Kidney epithelial cell (primary cell): ENCODE data around the gene TFB1M. TPM values are rescaled to one million over a fixed set of nuclear protein-coding genes. Genes with fewer than 3 reads are reported as not detected.

Source experiments
- DNase-seq: peaks from one replicate; pipeline ENCODE4 v3.0.0-alpha.2; 2010; ENCODE audit warnings: low read depth
- H3K27me3 ChIP-seq: 2 replicates; pipeline ENCODE4 v1.6.0; 2011; ENCODE audit warnings: low read length; ENCODE audit not compliant: control insufficient read depth, insufficient read depth
- H3K36me3 ChIP-seq: 2 replicates; pipeline ENCODE4 v1.5.1; 2011; ENCODE audit warnings: low read length; ENCODE audit not compliant: control insufficient read depth, insufficient read depth
- H3K4me3 ChIP-seq: 2 replicates; pipeline ENCODE4 v1.5.1; 2011; ENCODE audit warnings: low read depth, mild to moderate bottlenecking, control low read depth, low read length
- CTCF ChIP-seq: IDR thresholded peaks from 2 replicates; pipeline ENCODE4 v1.5.1; 2011; ENCODE audit warnings: mild to moderate bottlenecking, moderate library complexity, low read length, control low read depth, inconsistent platforms; ENCODE audit not compliant: insufficient read depth, poor library complexity, severe bottlenecking
- total RNA-seq: library from RNA; depleted of rRNA; stranded (reverse); fragments of >200 nt; gene quantifications from 2 replicates; pipeline ENCODE4 v1.2.3, GENCODE V29; 2015

TFB1M gene
- total RNA-seq, 1 donor from 2014 or later, result 20.5 TPM

DNA sequence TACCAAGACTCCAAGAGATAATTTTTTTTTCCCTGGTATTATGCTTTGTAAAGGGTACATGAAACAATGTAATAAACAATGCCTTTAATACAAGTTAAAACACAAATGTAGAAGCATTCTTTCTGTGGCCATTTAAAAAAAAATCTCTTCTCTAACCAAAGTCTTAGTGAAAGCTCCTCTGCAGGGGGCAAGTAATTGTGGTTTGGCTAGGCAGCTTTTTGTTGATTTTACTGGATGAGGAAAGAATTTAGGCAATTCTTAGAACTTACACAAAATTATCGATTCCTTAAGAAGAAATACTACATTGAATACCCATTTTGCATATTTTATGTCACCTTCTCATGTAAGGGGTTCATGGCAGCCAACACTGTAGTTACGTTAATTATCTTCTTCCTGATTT, 12.4 kb downstream of the TFB1M start:
- Histone ChIP-seq H3K36me3 (no peaks in the 10 kb centered on the region), H3K27me3 (no peaks in the 10 kb centered on the region)
- DNase-seq, result no peak

GRCh38 chr6:155297669-155298068, 16.6 kb downstream of the TFB1M start:
- no peak for TF ChIP-seq CTCF
- H3K36me3 ChIP-seq, result no peaks in the 10 kb centered on the region
- no peaks in the 10 kb centered on the region for H3K27me3 ChIP-seq
- DNase-seq, result no peak
- H3K4me3 ChIP-seq, result no peak overlapping the region

More for the DNA sequence above, 12.4 kb downstream of the TFB1M start:
- H3K4me3 ChIP-seq, result no peak overlapping the region
- TF ChIP-seq CTCF, result no peak

GRCh38 chr6:155292711-155293110, 21.6 kb downstream of the TFB1M start:
- Histone ChIP-seq H3K4me3 (no peak overlapping the region), H3K36me3 (no peaks in the 10 kb centered on the region), H3K27me3 (no peaks in the 10 kb centered on the region)
- TF ChIP-seq CTCF, result no peak
- DNase-seq, result no peak

DNA sequence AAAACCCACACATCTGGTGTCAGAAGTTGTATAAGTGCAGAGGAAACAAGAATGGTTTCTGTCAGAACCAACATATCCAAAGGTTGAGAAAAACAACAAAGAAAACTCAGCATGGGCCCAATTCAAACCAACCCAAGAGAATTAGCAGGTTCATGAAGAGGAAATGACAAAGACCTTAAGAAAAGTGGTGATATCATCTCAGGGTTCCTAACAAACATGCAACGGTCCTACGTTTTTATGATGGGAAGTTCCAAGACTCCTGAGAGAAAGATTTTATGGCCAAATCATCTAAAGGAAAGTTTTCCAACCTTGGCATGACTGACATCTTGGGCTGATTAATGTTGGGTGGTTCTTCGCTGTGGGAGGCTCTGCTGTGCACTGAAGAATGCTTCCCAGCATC, 23.0 kb downstream of the TFB1M start:
- DNase-seq, result no peak
- no peaks in the 10 kb centered on the region for H3K36me3 ChIP-seq
- H3K4me3 ChIP-seq, result no peak overlapping the region
- H3K27me3 ChIP-seq, result no peaks in the 10 kb centered on the region
- no peak for TF ChIP-seq CTCF

- Histone ChIP-seq H3K36me3 (no peaks in the 10 kb centered on the region), H3K27me3 (no peaks in the 10 kb centered on the region), H3K4me3 (no peak overlapping the region)
- TF ChIP-seq CTCF, result no peak
- no peak for DNase-seq
These were observed 23.8 kb downstream of the TFB1M start for GRCh38 chr6:155290491-155290890.

GRCh38 chr6:155287762-155288161, 26.5 kb downstream of the TFB1M start:
- Histone ChIP-seq H3K4me3 (no peak overlapping the region), H3K36me3 (no peaks in the 10 kb centered on the region)
- no peak for TF ChIP-seq CTCF

More at GRCh38 chr6:155287762-155288161, 26.5 kb downstream of the TFB1M start:
- no peaks in the 10 kb centered on the region for H3K27me3 ChIP-seq
- no peak for DNase-seq
